ENCODE results near the gene HSPD1. TPM values are rescaled to one million over a fixed set of nuclear protein-coding genes. Genes with fewer than 3 reads are reported as not detected.
"Not testable (repeated sequence)": the region's sequence is repeated elsewhere in the genome, so short reads cannot be mapped to it uniquely, and the experiment has no call there.

HSPD1 gene
- polyA plus RNA-seq, 1 donor (not counting 4 experiments of a cell fraction or from before 2014, with no cell fraction given): 405 TPM

- no peaks in the 10 kb centered on the region for H3K79me2 ChIP-seq (ENCODE audit: control insufficient read depth, insufficient read depth, low read length)
- no peaks in the 10 kb centered on the region for H3K9me3 ChIP-seq (ENCODE audit: control insufficient read depth, low read depth, low read length)
- H3K9me1 ChIP-seq (ENCODE audit: control insufficient read depth, extremely low read depth, insufficient read depth, low read length): no peaks in the 10 kb centered on the region
- TF ChIP-seq EZH2 (IDR thresholded peaks at IDR 0.05; ENCODE audit: low read length) (no peak), CTCF (optimal IDR thresholded peaks at IDR 0.05 in 1 of 3, IDR thresholded peaks at IDR 0.05 in 1 of 3, conservative IDR thresholded peaks at IDR 0.05 in 1 of 3; ENCODE audit: extremely low read depth in 1 of 3, insufficient read depth in 2 of 3, low read length in 3 of 3) (no peak)
- no peak overlapping the region for H3K4me3 ChIP-seq (ENCODE audit: control insufficient read depth in 2 of 3, extremely low read depth in 1 of 3, insufficient read depth in 2 of 3, low read depth in 1 of 3, low read length in 3 of 3)
- no peaks in the 10 kb centered on the region for H3K4me1 ChIP-seq (ENCODE audit: control insufficient read depth, extremely low read depth, insufficient read depth, low read length)
- H2AFZ ChIP-seq (ENCODE audit: control insufficient read depth, low read length): no peak overlapping the region
- no peaks in the 10 kb centered on the region for H4K20me1 ChIP-seq (ENCODE audit: control insufficient read depth, extremely low read depth, insufficient read depth, low read length)
- dilution Hi-C loops (cut with MboI; ENCODE audit: extremely low pct_ligation_motif_present, low sequenced_read_pairs): no loop called here
- no peak overlapping the region for H3K9ac ChIP-seq (ENCODE audit: control insufficient read depth, extremely low read depth, insufficient read depth, low read length)
- no peaks in the 10 kb centered on the region for H3K27me3 ChIP-seq (ENCODE audit: control insufficient read depth, extremely low read depth, insufficient read depth, low read length)
- no peak for DNase-seq (ENCODE audit: low read depth, low spot score)
- H3K36me3 ChIP-seq (ENCODE audit: control insufficient read depth in 2 of 2, extremely low read depth in 1 of 2, insufficient read depth in 2 of 2, low read length in 2 of 2): peaks cover 13 to 32% of the 10 kb centered on the region in 2 experiments
- no peak overlapping the region for H3K27ac ChIP-seq (ENCODE audit: control insufficient read depth, insufficient read depth, low read length)
- no peak for FAIRE-seq
- no peak overlapping the region for H3K4me2 ChIP-seq (ENCODE audit: control insufficient read depth, extremely low read depth, insufficient read depth, low read depth, low read length)
Measured at GRCh38 chr2:197486175-197486574, 13.5 kb downstream of the HSPD1 start.

GRCh38 chr2:197484248-197484647 is 15.4 kb downstream of the HSPD1 start:
- H3K27ac ChIP-seq (ENCODE audit: control insufficient read depth, insufficient read depth, low read length); H2AFZ ChIP-seq (ENCODE audit: control insufficient read depth, low read length); H3K4me2 ChIP-seq (ENCODE audit: control insufficient read depth, extremely low read depth, insufficient read depth, low read depth, low read length); H4K20me1 ChIP-seq (ENCODE audit: control insufficient read depth, extremely low read depth, insufficient read depth, low read length); H3K9me3 ChIP-seq (ENCODE audit: control insufficient read depth, low read depth, low read length); DNase-seq (ENCODE audit: low read depth, low spot score); H3K27me3 ChIP-seq (ENCODE audit: control insufficient read depth, extremely low read depth, insufficient read depth, low read length); H3K9me1 ChIP-seq (ENCODE audit: control insufficient read depth, extremely low read depth, insufficient read depth, low read length); dilution Hi-C loops (cut with MboI; ENCODE audit: extremely low pct_ligation_motif_present, low sequenced_read_pairs); H3K9ac ChIP-seq (ENCODE audit: control insufficient read depth, extremely low read depth, insufficient read depth, low read length); H3K4me1 ChIP-seq (ENCODE audit: control insufficient read depth, extremely low read depth, insufficient read depth, low read length); H3K79me2 ChIP-seq (ENCODE audit: control insufficient read depth, insufficient read depth, low read length); FAIRE-seq; H3K4me3 ChIP-seq (ENCODE audit: control insufficient read depth in 2 of 3, extremely low read depth in 1 of 3, insufficient read depth in 2 of 3, low read depth in 1 of 3, low read length in 3 of 3): not testable (repeated sequence)
- peaks cover 12 to 18% of the 10 kb centered on the region in 2 experiments for H3K36me3 ChIP-seq (ENCODE audit: control insufficient read depth in 2 of 2, extremely low read depth in 1 of 2, insufficient read depth in 2 of 2, low read length in 2 of 2)
